Testis (tissue), 3 donors: ENCODE results near the gene KLHL14. TPM values are rescaled to one million over a fixed set of nuclear protein-coding genes. Genes with fewer than 3 reads are reported as not detected.

Experiments used
- DNase-seq: peaks from one replicate; pipeline ENCODE4 v3.0.0-alpha.2; 2019
- H3K27ac ChIP-seq, 2 donors: fragments of 200-600 bp; sonication (generic); one replicate each; pipeline ENCODE4 v1.5.1; 2019
- H3K27me3 ChIP-seq: fragments of 200-600 bp; sonication (generic); one replicate; pipeline ENCODE4 v1.5.1; 2019
- H3K36me3 ChIP-seq: fragments of 200-600 bp; sonication (generic); one replicate; pipeline ENCODE4 v1.5.1; 2017; ENCODE audit warnings: low read depth; ENCODE audit errors: missing control alignments
- H3K4me1 ChIP-seq: fragments of 200-600 bp; sonication (generic); one replicate; pipeline ENCODE4 v1.5.1; 2019
- H3K4me3 ChIP-seq, 2 donors: fragments of 200-600 bp; sonication (generic); one replicate each; pipeline ENCODE4 v1.5.1; 2017 to 2019
- H3K9me3 ChIP-seq: fragments of 200-600 bp; sonication (generic); one replicate; pipeline ENCODE4 v1.5.1; 2017
- CTCF ChIP-seq, 3 experiments: fragments of 450-650 bp in 2 of 3; fragments of 200-600 bp in 1 of 3; sonication (generic) in 1 of 3; IDR thresholded peaks; one replicate each; pipeline ENCODE4 v1.5.1; 2016 to 2019; ENCODE audit warnings: antibody characterized with exemption in 3 of 3, mild to moderate bottlenecking in 2 of 3, moderate library complexity in 1 of 3
- POLR2A ChIP-seq: fragments of 450-650 bp; IDR thresholded peaks from one replicate; pipeline ENCODE4 v1.6.1; 2017; ENCODE audit warnings: antibody characterized with exemption, mild to moderate bottlenecking, moderate library complexity
- WGBS, 2 donors: methylation state at CpG; one replicate each; pipeline ENCODE4 v1.1.5; 2018; 5-methylcytosine and 5-hydroxymethylcytosine counted together
- intact Hi-C: fragments of 100-400 bp; cut with DNase I; formaldehyde crosslinking; loops from one replicate; pipeline ENCODE4 v1.15.1; 2023; ENCODE audit warnings: low total_unique reads
- polyA plus RNA-seq: library from polyadenylated mRNA; stranded (reverse); fragments of 350-450 nt; fragmentation: Illumina TruSeq; extraction: RNeasy Lipid Tissue Mini Kit (QIAGEN cat#74804); gene quantifications from one replicate; pipeline ENCODE4 v1.2.3, GENCODE V29; 2014; ENCODE audit warnings: low read depth, low replicate concordance; ENCODE audit not compliant: insufficient read depth
- total RNA-seq, 2 donors: library from RNA; depleted of rRNA; stranded (reverse); fragments of >200 nt; gene quantifications; one replicate each; pipeline ENCODE4 v1.2.3, GENCODE V29; 2016

KLHL14 gene
- total and polyA plus RNA-seq, 3 donors from 2014 or later = 2.0 to 3.3 (median 2.7) TPM

- no peak for DNase-seq
- no peaks in the 10 kb centered on the region for H3K9me3 ChIP-seq
- 94 to 95% methylated on average over 4 of the region's 4 CpGs for WGBS, 2 donors
- TF ChIP-seq POLR2A (no peak), CTCF (IDR thresholded peaks at IDR 0.05) (no peak)
- H3K27ac ChIP-seq = no peak overlapping the region
- H3K4me3 ChIP-seq = no peak overlapping the region
- intact Hi-C loops = no loop called here
- H3K4me1 ChIP-seq = no peaks in the 10 kb centered on the region
- no peaks in the 10 kb centered on the region for H3K36me3 ChIP-seq
- no peaks in the 10 kb centered on the region for H3K27me3 ChIP-seq
These were observed 55.7 kb downstream of the KLHL14 start for GRCh38 chr18:32717126-32717525.

- intact Hi-C loops = loop anchor here (1.0 kb wide), 1 partner anchor 24 kb away; no protein-coding TSS in a partner anchor
- Histone ChIP-seq H3K4me1 (no peaks in the 10 kb centered on the region), H3K27me3 (no peaks in the 10 kb centered on the region)
These were observed 58.2 kb downstream of the KLHL14 start for GRCh38 chr18:32714571-32715148.

DNA sequence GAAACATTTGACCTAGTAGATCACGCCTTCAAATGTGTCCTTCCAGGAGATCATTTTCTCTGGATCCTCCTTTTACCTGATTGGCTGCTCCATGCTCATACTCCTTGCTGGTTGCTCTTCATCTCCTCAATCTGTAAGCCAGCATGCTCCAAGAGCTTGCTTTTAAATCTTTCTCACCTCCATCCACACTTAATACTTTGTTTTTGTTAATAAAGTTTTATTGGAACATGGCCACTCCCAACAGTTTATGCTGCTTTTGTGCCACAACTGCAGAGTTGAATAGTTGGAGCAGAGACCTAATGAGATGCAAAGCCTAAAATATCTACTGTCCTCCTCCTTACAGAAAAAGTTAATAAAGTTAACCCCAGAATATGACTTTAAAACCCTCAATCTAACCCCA is 60.0 kb downstream of the KLHL14 start:
- no peak for DNase-seq
- H3K36me3 ChIP-seq = no peaks in the 10 kb centered on the region
- H3K9me3 ChIP-seq = no peaks in the 10 kb centered on the region
- intact Hi-C loops = no loop called here
- no peaks in the 10 kb centered on the region for H3K27me3 ChIP-seq
- H3K4me3 ChIP-seq = no peak overlapping the region
- 94 to 95% methylated on average over 1 of the region's 1 CpG for WGBS, 2 donors
- no peak overlapping the region for H3K27ac ChIP-seq
- TF ChIP-seq POLR2A = no peak
- H3K4me1 ChIP-seq = no peaks in the 10 kb centered on the region

More at GRCh38 chr18:32714571-32715148, 58.2 kb downstream of the KLHL14 start:
- WGBS, 2 donors = 21 to 32% methylated on average over 4 of the region's 4 CpGs
- no peaks in the 10 kb centered on the region for H3K9me3 ChIP-seq
- no peaks in the 10 kb centered on the region for H3K36me3 ChIP-seq
- TF ChIP-seq POLR2A = no peak
- peak; percentile 35 to 69 (median 56) for TF ChIP-seq CTCF (IDR thresholded peaks at IDR 0.05)
- no peak overlapping the region for H3K4me3 ChIP-seq
- peak; percentile 48 for DNase-seq
- no peak overlapping the region for H3K27ac ChIP-seq

GRCh38 chr18:32711862-32712261 is 61.0 kb downstream of the KLHL14 start:
- TF ChIP-seq POLR2A (no peak), CTCF (IDR thresholded peaks at IDR 0.05) (no peak)
- no peak for DNase-seq
- intact Hi-C loops = no loop called here
- H3K36me3 ChIP-seq = no peaks in the 10 kb centered on the region
- no peaks in the 10 kb centered on the region for H3K9me3 ChIP-seq
- H3K4me1 ChIP-seq = no peaks in the 10 kb centered on the region
- H3K27me3 ChIP-seq = no peaks in the 10 kb centered on the region
- H3K4me3 ChIP-seq = no peak overlapping the region
- no peak overlapping the region for H3K27ac ChIP-seq
- WGBS, 2 donors = 87 to 89% methylated on average over 2 of the region's 2 CpGs

DNA sequence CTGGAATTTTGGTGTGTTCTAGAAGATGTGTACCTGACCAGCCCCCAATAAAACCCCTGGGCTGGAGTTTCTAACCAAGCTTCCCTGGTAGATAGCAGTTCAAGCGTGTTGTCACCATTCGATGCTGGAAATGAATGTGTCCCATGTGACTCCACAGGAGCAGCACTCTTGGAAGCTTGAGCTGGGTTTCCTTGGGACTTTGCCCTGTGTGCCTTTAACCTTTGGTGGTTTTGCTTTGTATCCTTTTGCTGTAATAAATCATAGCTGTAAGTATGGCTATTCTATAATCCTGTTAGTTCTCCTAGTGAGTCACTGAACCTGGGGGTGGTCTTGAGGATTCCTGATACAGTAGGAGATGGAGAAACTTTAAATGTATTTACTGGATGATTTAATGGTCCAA is 65.2 kb downstream of the KLHL14 start:
- TF ChIP-seq POLR2A (no peak), CTCF (IDR thresholded peaks at IDR 0.05) (no peak)
- 93 to 95% methylated on average over 2 of the region's 2 CpGs for WGBS, 2 donors
- no peak overlapping the region for H3K4me3 ChIP-seq
- no peaks in the 10 kb centered on the region for H3K9me3 ChIP-seq
- H3K4me1 ChIP-seq = no peaks in the 10 kb centered on the region
- H3K27ac ChIP-seq = no peak overlapping the region
- DNase-seq = no peak
- no peaks in the 10 kb centered on the region for H3K36me3 ChIP-seq
- no peaks in the 10 kb centered on the region for H3K27me3 ChIP-seq
- intact Hi-C loops = no loop called here
